Measurements from ENCODE around the gene PEAK1. TPM values are rescaled to one million over a fixed set of nuclear protein-coding genes. Genes with fewer than 3 reads are reported as not detected.
"Not testable (repeated sequence)": the region's sequence is repeated elsewhere in the genome, so short reads cannot be mapped to it uniquely, and the experiment has no call there.

The PEAK1 gene
- total RNA-seq, 2 experiments from 2014 or later = 33.2 to 33.5 TPM

DNA sequence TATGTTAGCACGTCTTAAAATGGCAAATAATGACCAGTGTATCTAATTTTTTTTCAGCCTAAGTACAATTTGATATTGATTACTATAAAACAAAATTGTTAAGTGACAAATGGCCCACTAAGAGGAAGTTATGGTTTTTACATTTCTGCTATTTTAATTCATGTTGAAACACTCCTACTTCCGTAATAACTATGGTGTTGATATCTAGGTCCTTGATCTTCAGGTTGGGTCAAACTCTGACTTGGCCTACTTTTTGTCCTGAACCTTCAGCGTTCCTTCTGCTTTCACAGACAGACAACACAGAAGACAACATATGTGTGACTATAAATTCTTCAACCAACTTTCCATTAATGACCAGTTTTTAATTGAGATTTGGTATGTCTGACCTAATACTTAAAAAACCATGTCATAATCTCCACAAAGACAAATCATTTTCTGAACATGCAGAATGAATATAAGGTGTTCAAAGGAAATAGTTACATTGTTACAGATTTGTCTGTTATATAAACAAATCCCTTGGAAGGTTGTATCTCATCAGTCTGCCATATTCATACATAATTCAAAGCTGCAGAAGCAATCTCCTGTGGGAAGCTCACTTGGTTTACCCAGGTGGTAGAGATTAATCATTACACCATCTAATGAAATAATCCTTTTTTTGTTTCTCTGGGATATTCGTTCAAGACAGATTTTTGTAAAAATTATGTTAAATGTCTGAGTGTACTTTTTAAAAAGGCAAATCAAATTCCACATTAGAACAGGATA is 256.9 kb downstream of the PEAK1 start:
- DNase-seq = no peak
- Mint-ChIP-seq H3K4me1 (peaks cover 36% of the 10 kb centered on the region), H3K27ac (no peak overlapping the region), H3K9me3 (no peaks in the 10 kb centered on the region), H3K27me3 (no peaks in the 10 kb centered on the region), H3K4me3 (no peak overlapping the region), H3K36me3 (peaks cover 3% of the 10 kb centered on the region)

DNA sequence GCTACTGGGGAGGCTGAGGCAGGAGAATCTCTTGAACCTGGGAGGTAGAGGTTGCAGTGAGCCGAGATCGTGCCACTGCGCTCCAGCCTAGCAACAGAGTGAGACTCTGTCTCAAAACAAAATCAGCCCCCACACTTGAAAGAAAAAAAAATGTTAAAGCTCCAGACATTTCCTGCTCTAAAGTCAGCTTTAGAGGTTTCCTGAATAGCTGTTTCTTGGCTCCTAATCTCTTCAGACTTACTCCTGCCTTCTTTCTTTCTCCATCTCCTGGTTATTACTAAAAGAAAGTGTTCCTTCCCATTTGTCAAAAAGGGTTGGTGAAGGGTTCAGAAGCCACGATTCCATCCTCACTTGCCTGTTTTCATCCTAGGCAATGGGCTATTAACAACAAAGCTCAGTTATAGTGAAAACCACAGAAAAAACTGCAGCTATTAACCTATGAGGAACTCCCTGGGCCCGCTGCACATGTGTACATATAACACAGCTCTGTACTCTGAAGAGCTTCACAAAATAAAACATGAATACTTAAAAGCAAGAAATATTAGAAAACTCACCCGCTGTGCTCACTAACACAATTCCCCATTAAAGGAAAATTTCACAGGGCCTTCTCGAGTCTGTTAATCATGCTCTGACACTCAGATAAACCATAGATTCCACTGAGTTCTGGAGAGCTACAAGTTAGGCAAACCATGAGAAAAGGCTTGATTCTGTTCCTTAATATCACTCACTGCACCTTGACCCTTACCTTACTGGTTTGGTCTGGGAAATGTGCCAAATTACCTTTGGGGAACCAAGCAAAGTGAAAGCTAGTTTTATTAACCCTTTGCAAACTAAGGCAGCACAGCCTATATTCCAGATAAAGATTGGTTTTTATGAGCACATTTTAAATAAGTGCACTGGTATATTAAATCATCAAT is 259.1 kb downstream of the PEAK1 start:
- H3K4me1 Mint-ChIP-seq = peaks cover 36% of the 10 kb centered on the region
- peak overlapping the region; percentile 57 for H3K27ac Mint-ChIP-seq
- no peaks in the 10 kb centered on the region for H3K9me3 Mint-ChIP-seq
- H3K27me3 Mint-ChIP-seq = no peaks in the 10 kb centered on the region
- H3K36me3 Mint-ChIP-seq = peaks cover 8% of the 10 kb centered on the region
- peak overlapping the region; percentile 36 for H3K4me3 Mint-ChIP-seq
- no peak for DNase-seq

DNA sequence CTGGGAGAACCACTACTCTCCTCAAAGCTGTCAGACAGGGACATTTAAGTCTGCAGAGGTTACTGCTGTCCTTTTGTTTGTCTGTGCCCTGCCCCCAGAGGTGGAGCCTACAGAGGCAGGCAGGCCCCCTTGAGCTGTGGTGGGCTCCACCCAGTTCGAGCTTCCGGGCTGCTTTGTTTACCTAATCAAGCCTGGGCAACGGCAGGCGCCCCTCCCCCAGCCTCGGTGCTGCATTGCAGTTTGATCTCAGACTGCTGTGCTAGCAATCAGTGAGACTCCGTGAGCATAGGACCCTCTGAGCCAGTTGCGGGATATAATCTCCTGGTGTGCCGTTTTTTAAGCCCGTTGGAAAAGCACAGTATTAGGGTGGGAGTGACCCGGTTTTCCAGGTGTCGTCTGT is 263.9 kb downstream of the PEAK1 start:
- H3K9me3 Mint-ChIP-seq, DNase-seq, H3K4me3 Mint-ChIP-seq, H3K27me3 Mint-ChIP-seq, H3K27ac Mint-ChIP-seq: not testable (repeated sequence)
- peaks cover 20% of the 10 kb centered on the region for H3K36me3 Mint-ChIP-seq
- H3K4me1 Mint-ChIP-seq = peaks cover 18% of the 10 kb centered on the region

DNA sequence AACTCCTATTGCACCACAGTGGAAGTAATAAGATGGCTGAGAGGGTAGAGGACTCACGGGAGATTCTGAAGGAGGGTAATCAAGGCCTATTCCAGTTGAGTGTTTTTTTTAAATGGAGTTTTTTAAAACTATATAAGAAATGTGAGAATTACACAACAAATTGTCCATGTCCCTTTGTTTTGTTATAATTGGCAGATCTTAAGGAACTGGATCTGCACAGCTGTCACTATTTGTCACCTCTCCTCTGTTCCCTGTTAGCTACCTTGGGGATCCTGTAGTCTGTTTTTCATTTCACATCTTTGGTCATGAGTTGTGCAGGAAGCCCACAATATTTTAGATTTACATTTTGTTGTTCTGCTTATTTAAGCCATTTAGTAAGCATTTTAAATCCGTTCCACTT is 271.7 kb downstream of the PEAK1 start:
- no peak for DNase-seq
- H3K27ac Mint-ChIP-seq = no peak overlapping the region
- no peak overlapping the region for H3K4me3 Mint-ChIP-seq
- no peaks in the 10 kb centered on the region for H3K9me3 Mint-ChIP-seq
- peaks cover 6% of the 10 kb centered on the region for H3K4me1 Mint-ChIP-seq
- peaks cover 16% of the 10 kb centered on the region for H3K36me3 Mint-ChIP-seq
- H3K27me3 Mint-ChIP-seq = no peaks in the 10 kb centered on the region

DNA sequence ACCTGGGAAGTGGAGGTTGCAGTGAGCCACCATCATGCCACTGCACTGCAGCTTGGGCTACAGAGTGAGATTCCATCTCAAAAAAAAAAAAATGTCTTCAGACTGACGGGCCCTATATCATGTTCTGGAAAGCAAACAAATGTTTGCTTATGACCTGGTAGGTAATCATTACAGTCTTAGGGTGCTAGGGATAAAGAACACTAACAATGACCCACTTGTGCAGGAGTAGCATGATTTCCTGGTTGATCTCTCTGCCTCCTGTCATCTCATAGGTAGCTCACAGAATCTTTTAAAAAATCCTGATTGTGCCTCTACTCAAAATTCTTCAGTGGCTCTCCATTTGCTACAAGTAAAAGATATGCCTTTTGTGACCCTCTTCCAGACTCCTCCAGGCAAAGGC is 274.5 kb downstream of the PEAK1 start:
- Mint-ChIP-seq H3K4me3 (no peak overlapping the region), H3K36me3 (peaks cover 37% of the 10 kb centered on the region), H3K4me1 (peaks cover 6% of the 10 kb centered on the region), H3K9me3 (peaks cover 8% of the 10 kb centered on the region), H3K27ac (no peak overlapping the region), H3K27me3 (no peaks in the 10 kb centered on the region)
- DNase-seq = no peak

DNA sequence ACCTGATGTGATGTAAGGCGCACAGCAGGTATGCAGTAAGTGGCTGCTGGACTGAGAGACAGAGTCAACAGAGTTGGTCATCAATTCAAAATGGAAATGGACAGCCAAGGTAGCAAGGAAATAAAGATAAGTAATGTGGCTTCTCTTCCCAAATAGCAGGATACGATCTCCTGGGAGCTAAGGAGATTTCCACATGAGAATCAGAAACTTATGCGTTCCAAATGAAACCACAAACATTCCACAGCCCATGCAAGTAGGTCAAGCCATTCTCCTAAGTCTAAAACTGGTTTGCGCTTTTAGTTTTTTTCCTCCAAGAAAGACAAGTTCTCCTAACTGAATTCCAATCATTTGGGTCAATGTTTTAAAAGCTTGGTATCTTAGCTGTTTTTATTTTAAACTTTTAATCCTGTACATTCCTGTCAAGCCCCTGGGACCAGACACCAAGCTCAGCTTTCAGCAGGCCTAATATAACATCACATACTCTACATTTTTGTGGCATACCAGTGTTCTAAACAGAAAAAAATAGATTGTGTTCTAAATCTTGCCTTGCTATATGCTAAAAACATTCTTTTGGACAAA is 275.3 kb downstream of the PEAK1 start:
- no peak overlapping the region for H3K27ac Mint-ChIP-seq
- H3K9me3 Mint-ChIP-seq = peaks cover 10% of the 10 kb centered on the region
- peaks cover 41% of the 10 kb centered on the region for H3K36me3 Mint-ChIP-seq
- no peak for DNase-seq
- peaks cover 6% of the 10 kb centered on the region for H3K4me1 Mint-ChIP-seq
- no peaks in the 10 kb centered on the region for H3K27me3 Mint-ChIP-seq
- H3K4me3 Mint-ChIP-seq = no peak overlapping the region

DNA sequence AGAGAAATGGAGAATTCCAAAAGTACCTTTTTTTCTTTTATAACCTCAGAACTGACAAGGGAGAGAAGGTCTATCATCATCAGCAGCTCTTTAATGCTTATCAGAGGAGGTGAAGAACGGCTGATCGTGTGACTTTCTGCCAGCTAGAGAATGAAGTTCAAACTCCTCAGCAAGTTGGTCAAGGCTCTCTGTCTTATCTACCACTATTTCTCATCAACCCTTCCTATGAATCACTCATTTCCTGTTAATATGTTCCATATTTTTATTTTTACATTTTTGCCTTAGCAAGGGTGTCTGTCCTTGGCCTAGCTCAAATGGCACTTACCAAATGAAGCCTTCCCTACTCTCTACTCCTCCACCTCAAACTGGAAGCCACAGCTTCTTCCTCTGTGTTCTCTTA is 275.9 kb downstream of the PEAK1 start:
- Mint-ChIP-seq H3K4me3 (no peak overlapping the region), H3K4me1 (peaks cover 6% of the 10 kb centered on the region), H3K36me3 (peaks cover 43% of the 10 kb centered on the region), H3K27me3 (no peaks in the 10 kb centered on the region), H3K9me3 (peaks cover 10% of the 10 kb centered on the region), H3K27ac (no peak overlapping the region)
- DNase-seq = no peak

DNA sequence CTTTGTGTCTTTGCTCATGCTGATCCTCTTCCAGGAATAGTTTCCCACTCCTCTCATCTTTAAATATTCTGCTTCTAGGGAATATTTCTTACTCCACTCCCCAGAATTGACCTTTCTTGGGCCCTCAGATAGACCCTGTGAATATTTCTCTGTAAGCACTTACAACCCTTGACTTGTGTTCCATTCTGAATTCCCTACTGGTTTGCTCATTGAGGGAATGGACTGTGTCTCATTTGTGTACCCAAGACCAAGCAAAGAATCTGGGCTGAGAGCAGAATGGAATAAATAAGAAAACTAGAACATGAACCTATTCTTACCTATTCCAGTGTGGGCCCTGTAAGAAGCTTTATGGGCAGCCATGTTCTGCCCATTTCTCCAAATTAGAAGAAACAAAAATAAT is 276.3 kb downstream of the PEAK1 start:
- peaks cover 6% of the 10 kb centered on the region for H3K4me1 Mint-ChIP-seq
- H3K9me3 Mint-ChIP-seq = peaks cover 10% of the 10 kb centered on the region
- peaks cover 45% of the 10 kb centered on the region for H3K36me3 Mint-ChIP-seq
- no peaks in the 10 kb centered on the region for H3K27me3 Mint-ChIP-seq
- no peak overlapping the region for H3K4me3 Mint-ChIP-seq
- DNase-seq = no peak
- H3K27ac Mint-ChIP-seq = no peak overlapping the region

DNA sequence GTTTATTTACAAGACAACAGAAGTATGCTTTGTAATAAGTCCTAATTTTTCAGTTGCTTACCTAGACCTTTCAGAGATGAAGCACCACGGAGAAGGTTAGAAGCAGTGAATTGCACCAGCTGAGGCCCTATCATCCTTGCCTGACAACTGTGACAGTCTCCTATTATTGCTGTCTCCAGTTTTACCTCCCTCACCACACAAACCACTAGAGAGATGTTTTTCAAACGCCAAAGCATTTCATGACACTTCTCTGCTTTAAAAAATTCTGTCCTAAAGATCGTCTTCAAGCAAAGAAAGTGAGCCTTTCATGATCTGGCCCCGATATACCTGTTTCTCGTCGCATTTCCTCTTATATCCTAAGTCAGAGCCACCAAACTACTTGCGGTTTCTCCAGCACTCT is 276.7 kb downstream of the PEAK1 start:
- H3K36me3 Mint-ChIP-seq = peaks cover 45% of the 10 kb centered on the region
- no peaks in the 10 kb centered on the region for H3K27me3 Mint-ChIP-seq
- peaks cover 6% of the 10 kb centered on the region for H3K4me1 Mint-ChIP-seq
- no peak overlapping the region for H3K4me3 Mint-ChIP-seq
- H3K27ac Mint-ChIP-seq = no peak overlapping the region
- peaks cover 10% of the 10 kb centered on the region for H3K9me3 Mint-ChIP-seq
- DNase-seq = no peak

DNA sequence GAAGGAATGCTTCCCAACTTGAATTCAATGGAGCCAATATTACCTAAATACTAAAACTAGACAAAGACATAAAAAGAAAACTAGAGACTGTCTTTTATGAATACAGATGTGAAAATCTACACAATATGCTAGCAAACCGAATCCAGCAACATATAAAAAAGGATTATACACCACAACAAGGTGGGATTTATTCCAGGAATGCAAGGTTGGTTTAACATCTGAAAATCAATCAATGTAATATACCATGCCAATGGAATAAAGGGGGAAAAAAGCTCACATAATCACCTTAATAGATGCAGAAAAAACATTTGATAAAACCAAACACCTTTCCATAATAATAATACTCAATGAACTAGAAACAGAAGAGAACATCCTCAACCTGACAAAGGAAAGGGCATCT is 279.7 kb downstream of the PEAK1 start:
- no peak for DNase-seq
- Mint-ChIP-seq H3K4me3 (no peak overlapping the region), H3K27me3 (no peaks in the 10 kb centered on the region), H3K9me3 (peaks cover 22% of the 10 kb centered on the region), H3K4me1 (peaks cover 6% of the 10 kb centered on the region), H3K27ac (no peak overlapping the region), H3K36me3 (peaks cover 64% of the 10 kb centered on the region)

DNA sequence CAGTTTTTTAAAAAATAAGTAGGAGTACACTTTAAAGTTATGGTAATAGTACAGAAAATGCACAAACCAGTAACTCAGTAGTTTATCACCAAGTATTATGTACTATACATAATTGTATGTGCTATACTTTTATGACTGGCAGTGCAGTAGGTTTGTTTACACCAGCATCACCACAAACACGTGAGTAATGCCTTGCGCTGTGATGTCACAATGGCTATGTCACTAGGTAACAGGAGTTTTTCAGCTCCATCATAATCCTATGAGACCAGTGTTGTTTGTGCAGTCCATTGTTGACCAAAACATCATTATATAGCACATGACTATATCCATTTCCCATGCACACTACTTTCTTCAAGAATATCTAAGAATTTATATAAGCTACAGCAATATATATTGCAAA is 280.6 kb downstream of the PEAK1 start:
- Mint-ChIP-seq H3K36me3 (peaks cover 64% of the 10 kb centered on the region), H3K27me3 (no peaks in the 10 kb centered on the region), H3K27ac (no peak overlapping the region), H3K4me3 (no peak overlapping the region), H3K9me3 (peaks cover 22% of the 10 kb centered on the region), H3K4me1 (peaks cover 4% of the 10 kb centered on the region)
- DNase-seq = no peak

DNA sequence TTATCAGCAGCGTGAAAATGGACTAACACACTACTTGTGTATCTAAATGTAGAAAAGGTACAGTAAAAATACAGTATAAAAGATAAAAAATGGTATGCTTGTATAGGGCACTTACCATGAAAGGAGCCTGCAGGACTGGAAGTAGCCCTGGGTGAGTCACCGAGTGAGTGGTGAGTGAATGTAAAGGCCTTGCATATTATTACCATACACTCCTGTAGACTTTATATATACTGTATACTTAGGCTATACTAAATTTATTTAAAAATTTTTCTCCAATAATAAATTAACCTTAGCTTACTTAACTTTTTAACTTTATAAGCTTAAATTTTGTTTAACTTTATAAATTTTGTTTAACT is 281.8 kb downstream of the PEAK1 start:
- H3K9me3 Mint-ChIP-seq = peaks cover 22% of the 10 kb centered on the region
- peaks cover 58% of the 10 kb centered on the region for H3K36me3 Mint-ChIP-seq
- no peak overlapping the region for H3K27ac Mint-ChIP-seq
- no peak for DNase-seq
- no peaks in the 10 kb centered on the region for H3K27me3 Mint-ChIP-seq
- H3K4me1 Mint-ChIP-seq = no peaks in the 10 kb centered on the region
- no peak overlapping the region for H3K4me3 Mint-ChIP-seq

DNA sequence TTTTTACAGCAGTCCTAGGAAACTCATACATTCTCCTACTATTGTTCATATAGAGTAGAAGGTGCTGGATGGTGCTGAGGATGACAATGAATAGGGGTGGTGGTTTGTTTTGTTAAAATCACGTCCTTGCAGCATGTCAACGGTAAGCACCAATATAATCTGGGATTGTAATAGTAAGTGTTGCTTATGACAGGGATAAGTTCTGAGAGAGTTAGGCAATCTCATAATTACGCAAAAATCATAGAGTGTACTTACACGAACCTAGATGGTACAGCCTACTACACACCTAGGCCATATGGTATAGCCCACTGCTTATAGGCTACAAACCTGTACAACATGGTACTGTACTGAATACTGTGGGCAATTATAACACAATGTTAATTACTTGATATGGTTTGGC is 284.7 kb downstream of the PEAK1 start:
- H3K9me3 Mint-ChIP-seq = peaks cover 12% of the 10 kb centered on the region
- H3K4me3 Mint-ChIP-seq = no peak overlapping the region
- no peaks in the 10 kb centered on the region for H3K27me3 Mint-ChIP-seq
- DNase-seq = no peak
- no peak overlapping the region for H3K27ac Mint-ChIP-seq
- no peaks in the 10 kb centered on the region for H3K4me1 Mint-ChIP-seq
- peaks cover 39% of the 10 kb centered on the region for H3K36me3 Mint-ChIP-seq

DNA sequence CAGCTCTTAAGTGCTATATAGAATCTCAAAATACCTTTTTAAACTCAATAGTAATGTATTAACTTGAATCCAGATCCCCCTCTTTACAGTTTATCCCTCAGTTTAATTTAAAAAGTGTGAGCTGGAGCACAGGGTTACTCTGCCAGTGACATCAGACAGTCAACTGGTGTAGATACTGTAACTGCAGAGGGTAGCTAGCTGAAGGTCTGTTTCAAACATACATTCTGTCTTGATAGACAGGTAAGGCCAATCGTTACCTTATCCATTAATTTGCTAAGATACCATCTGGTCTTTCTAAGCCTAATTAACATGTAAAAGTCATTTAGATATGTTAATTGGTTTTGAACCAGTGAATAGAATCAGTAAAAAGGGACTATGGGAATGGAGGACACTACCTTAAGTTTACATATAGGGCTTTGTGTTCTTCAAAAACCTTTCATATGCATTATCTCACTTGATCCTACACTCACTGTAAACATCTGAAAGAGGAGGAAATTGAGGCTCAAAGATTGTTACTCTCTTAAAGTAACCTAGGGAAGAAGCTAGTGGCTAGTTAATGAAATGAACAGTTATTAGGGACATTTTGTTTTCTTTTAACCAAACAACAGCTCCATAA is 289.5 kb downstream of the PEAK1 start:
- Mint-ChIP-seq H3K27ac (no peak overlapping the region), H3K27me3 (no peaks in the 10 kb centered on the region), H3K9me3 (no peaks in the 10 kb centered on the region), H3K36me3 (peaks cover 13% of the 10 kb centered on the region), H3K4me3 (no peak overlapping the region), H3K4me1 (no peaks in the 10 kb centered on the region)
- no peak for DNase-seq

DNA sequence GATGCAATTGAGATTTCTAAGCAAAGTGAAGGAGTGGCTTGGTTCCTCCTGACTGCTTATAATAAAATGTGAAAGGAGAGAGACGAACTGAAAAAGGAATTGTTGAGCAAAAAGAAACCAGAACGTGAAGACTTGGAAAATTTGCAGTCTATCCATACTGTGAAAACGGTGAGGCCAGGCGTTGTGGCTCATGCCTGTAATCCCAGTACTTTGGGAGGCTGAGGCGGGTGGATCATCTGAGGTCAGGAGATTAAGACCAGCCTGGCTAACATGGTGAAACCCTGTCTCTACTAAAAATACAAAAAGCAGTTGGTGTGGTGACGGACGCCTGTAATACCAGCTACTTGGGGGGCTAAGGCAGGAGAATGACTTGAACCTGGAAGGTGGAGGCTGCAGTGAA is 292.3 kb downstream of the PEAK1 start:
- DNase-seq = no peak
- H3K36me3 Mint-ChIP-seq = peaks cover 5% of the 10 kb centered on the region
- H3K4me3 Mint-ChIP-seq = no peak overlapping the region
- H3K4me1 Mint-ChIP-seq = peaks cover 5% of the 10 kb centered on the region
- no peaks in the 10 kb centered on the region for H3K9me3 Mint-ChIP-seq
- no peak overlapping the region for H3K27ac Mint-ChIP-seq
- H3K27me3 Mint-ChIP-seq = no peaks in the 10 kb centered on the region

Data from activated naive CD8-positive, alpha-beta T cell treated with anti-CD3 and anti-CD28 coated beads for 36 hours (primary cell).